HepG2 (cell line): Measurements from ENCODE around the gene MBTD1. TPM values are rescaled to one million over a fixed set of nuclear protein-coding genes. Genes with fewer than 3 reads are reported as not detected.
A peak's percentile ranks its signal among the peaks of the same experiment; 100 is the strongest.

ENCODE experiments used
- ARID2 ChIP-seq: sonication (generic); formaldehyde crosslinking; IDR thresholded peaks from 2 replicates; pipeline ENCODE4 v1.8.1; 2022; ENCODE audit warnings: mild to moderate bottlenecking, missing genetic modification reagents, borderline replicate concordance
- ATAD3A ChIP-seq: sonication (generic); formaldehyde crosslinking; IDR thresholded peaks from 2 replicates; pipeline ENCODE4 v1.4.0; 2020; ENCODE audit warnings: missing genetic modification reagents
- GATAD1 ChIP-seq: IDR thresholded peaks from 2 replicates; pipeline ENCODE4 v1.6.1; 2016; ENCODE audit warnings: missing genetic modification reagents, missing compliant biosample characterization
- HDAC6 ChIP-seq: fragments of 200-600 bp; sonication (generic); IDR thresholded peaks from 2 replicates; pipeline ENCODE4 v1.7.0; 2017; ENCODE audit warnings: mild to moderate bottlenecking, antibody characterized with exemption, low read length, low read depth
- KDM1A ChIP-seq: IDR thresholded peaks from 2 replicates; pipeline ENCODE4 v1.6.1; 2016; ENCODE audit warnings: missing compliant biosample characterization
- MED8 ChIP-seq: sonication (generic); formaldehyde crosslinking; IDR thresholded peaks from 2 replicates; pipeline ENCODE4 v1.8.1; 2023; ENCODE audit warnings: mild to moderate bottlenecking, missing genetic modification reagents; ENCODE audit not compliant: insufficient replicate concordance
- MXI1 ChIP-seq: IDR thresholded peaks from 3 replicates; pipeline ENCODE4 v1.6.1; 2012; ENCODE audit warnings: low read depth, low read length, inconsistent platforms, borderline replicate concordance
- NCOR1 ChIP-seq: fragments of 200-600 bp; sonication (generic); IDR thresholded peaks from 2 replicates; pipeline ENCODE4 v1.7.0; 2017; ENCODE audit warnings: antibody characterized with exemption, low read length, borderline replicate concordance
- RFXAP ChIP-seq: sonication (generic); formaldehyde crosslinking; IDR thresholded peaks from 2 replicates; pipeline ENCODE4 v1.4.0; 2020; ENCODE audit warnings: missing genetic modification reagents, borderline replicate concordance
- SIN3B ChIP-seq: fragments of 150-350 bp; IDR thresholded peaks from 2 replicates; pipeline ENCODE4 v1.6.1; 2014; ENCODE audit warnings: low read length
- SRSF9 ChIP-seq: fragments of 200-400 bp; formaldehyde crosslinking; IDR thresholded peaks from 2 replicates; pipeline ENCODE4 v1.6.1; 2018; ENCODE audit warnings: borderline replicate concordance, mild to moderate bottlenecking, low read depth, low read length; ENCODE audit not compliant: insufficient read depth, poor library complexity, severe bottlenecking
- YEATS4 ChIP-seq: sonication (generic); formaldehyde crosslinking; IDR thresholded peaks from 2 replicates; pipeline ENCODE4 v1.4.0; 2020; ENCODE audit warnings: missing genetic modification reagents, borderline replicate concordance
- ZNF629 ChIP-seq: sonication (generic); formaldehyde crosslinking; conservative IDR thresholded peaks from 2 replicates; pipeline ENCODE4 v1.5.0; 2020; ENCODE audit warnings: missing genetic modification reagents
- ZNF879 ChIP-seq: sonication (generic); formaldehyde crosslinking; IDR thresholded peaks from 2 replicates; pipeline ENCODE4 v1.8.1; 2023; ENCODE audit warnings: missing genetic modification reagents
- polyA plus RNA-seq, 8 experiments: library from polyadenylated mRNA; depleted of rRNA in 3 of 8; stranded (reverse) in 7 of 8; unstranded in 1 of 8; fragments of >200 nt; fragmentation: Illumina TruSeq in 4 of 8; extraction: Trizol in 4 of 8; gene quantifications; 2 replicates each; pipeline versions ENCODE4 v1.2.1 to v1.2.3, GENCODE V29; 2011 to 2016; ENCODE audit warnings: low read depth in 4 of 8, missing spikeins in 1 of 8, mixed read lengths in 1 of 8; ENCODE audit not compliant: insufficient read depth in 1 of 8
- total RNA-seq, 5 experiments: library from RNA; depleted of rRNA; stranded (reverse); fragments of >200 nt; fragmentation: Illumina TruSeq; extraction: Trizol; gene quantifications; 2 replicates each; pipeline ENCODE4 v1.2.3, GENCODE V29; 2016; ENCODE audit warnings: low read depth in 1 of 5
- TF ChIP-seq, protein P1 (sequence below): sonication (generic); formaldehyde crosslinking; IDR thresholded peaks from 2 replicates; pipeline ENCODE4; 2020; ENCODE audit warnings: missing genetic modification reagents, mild to moderate bottlenecking, borderline replicate concordance
- TF ChIP-seq, protein P2 (sequence below): IDR thresholded peaks from 2 replicates; pipeline ENCODE4 v1.4.0; 2020; ENCODE audit warnings: mild to moderate bottlenecking, missing genetic modification reagents
- TF ChIP-seq, protein P3 (sequence below): sonication (generic); formaldehyde crosslinking; IDR thresholded peaks from 2 replicates; pipeline ENCODE4 v1.4.0; 2020; ENCODE audit warnings: mild to moderate bottlenecking, missing genetic modification reagents

Gene MBTD1
- total and polyA plus RNA-seq, 2 of the 13 experiments (the other 11 are each of a cell fraction or from before 2014, with no cell fraction given), result 20.9 TPM

DNA sequence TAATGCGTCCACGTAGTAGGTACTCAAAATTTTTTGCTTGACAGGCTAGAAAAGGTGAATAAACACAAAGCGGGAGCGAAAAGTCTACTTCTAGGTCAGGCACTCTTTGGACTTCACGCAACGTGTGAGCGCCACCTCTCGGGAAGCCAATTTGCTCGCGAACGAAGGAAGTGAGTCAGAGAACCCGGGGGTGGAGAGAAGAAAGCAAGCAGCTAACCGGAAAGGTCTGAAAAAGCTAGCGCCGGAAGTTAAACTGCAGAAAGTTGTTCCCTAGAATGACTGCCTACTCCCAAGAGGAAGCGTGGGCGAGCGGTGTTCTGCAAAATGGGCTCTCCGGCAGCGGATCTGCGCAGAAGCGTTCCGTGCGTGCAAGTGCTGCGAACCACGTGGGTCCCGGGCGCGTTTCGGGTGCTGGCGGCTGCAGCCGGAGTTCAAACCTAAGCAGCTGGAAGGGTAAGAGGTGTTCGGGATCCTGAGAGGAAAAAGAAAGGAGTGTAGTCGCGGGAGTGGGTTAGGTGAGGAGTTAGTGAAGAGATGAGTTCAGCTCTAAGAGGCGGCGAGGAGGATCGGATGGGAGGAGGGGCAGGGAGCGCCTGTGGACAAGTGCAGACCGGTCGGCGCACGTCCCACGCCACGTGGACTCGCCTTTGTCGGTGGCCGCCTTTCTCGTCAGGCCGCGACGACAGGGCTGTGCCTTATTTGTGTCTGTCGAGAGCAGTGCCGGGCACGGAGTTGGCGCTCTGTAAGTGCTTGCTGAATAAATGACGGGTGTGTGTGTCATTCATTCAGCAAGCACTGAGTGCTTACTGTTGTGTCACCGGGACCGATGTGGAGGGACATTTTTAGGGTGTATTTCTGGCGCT lies 106.4 kb downstream of the MBTD1 start, which contains the start of gene NME1 (continued):
- TF ChIP-seq ZNF629 (CRISPR knock-in tag), result peak; percentile 79
- TF ChIP-seq GATAD1 (CRISPR knock-in tag), result peak; percentile 99
- peak; percentile 100 for TF ChIP-seq MXI1
- TF ChIP-seq SIN3B, result peak; percentile 96
- TF ChIP-seq HDAC6, result no peak
- TF ChIP-seq RFXAP (CRISPR knock-in tag), result peak; percentile 96
- TF ChIP-seq, protein P1, sequence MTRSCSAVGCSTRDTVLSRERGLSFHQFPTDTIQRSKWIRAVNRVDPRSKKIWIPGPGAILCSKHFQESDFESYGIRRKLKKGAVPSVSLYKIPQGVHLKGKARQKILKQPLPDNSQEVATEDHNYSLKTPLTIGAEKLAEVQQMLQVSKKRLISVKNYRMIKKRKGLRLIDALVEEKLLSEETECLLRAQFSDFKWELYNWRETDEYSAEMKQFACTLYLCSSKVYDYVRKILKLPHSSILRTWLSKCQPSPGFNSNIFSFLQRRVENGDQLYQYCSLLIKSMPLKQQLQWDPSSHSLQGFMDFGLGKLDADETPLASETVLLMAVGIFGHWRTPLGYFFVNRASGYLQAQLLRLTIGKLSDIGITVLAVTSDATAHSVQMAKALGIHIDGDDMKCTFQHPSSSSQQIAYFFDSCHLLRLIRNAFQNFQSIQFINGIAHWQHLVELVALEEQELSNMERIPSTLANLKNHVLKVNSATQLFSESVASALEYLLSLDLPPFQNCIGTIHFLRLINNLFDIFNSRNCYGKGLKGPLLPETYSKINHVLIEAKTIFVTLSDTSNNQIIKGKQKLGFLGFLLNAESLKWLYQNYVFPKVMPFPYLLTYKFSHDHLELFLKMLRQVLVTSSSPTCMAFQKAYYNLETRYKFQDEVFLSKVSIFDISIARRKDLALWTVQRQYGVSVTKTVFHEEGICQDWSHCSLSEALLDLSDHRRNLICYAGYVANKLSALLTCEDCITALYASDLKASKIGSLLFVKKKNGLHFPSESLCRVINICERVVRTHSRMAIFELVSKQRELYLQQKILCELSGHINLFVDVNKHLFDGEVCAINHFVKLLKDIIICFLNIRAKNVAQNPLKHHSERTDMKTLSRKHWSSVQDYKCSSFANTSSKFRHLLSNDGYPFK (CRISPR knock-in tag), result peak; percentile 98
- no peak; the same call in none of the 2 replicates for TF ChIP-seq ARID2 (CRISPR knock-in tag)
- peak; percentile 94 for TF ChIP-seq MED8 (CRISPR knock-in tag)
- TF ChIP-seq SRSF9, result no peak
- peak; percentile 100 for TF ChIP-seq YEATS4 (CRISPR knock-in tag)
- peak; percentile 87 for TF ChIP-seq ZNF879 (CRISPR knock-in tag)
- TF ChIP-seq, protein P2, sequence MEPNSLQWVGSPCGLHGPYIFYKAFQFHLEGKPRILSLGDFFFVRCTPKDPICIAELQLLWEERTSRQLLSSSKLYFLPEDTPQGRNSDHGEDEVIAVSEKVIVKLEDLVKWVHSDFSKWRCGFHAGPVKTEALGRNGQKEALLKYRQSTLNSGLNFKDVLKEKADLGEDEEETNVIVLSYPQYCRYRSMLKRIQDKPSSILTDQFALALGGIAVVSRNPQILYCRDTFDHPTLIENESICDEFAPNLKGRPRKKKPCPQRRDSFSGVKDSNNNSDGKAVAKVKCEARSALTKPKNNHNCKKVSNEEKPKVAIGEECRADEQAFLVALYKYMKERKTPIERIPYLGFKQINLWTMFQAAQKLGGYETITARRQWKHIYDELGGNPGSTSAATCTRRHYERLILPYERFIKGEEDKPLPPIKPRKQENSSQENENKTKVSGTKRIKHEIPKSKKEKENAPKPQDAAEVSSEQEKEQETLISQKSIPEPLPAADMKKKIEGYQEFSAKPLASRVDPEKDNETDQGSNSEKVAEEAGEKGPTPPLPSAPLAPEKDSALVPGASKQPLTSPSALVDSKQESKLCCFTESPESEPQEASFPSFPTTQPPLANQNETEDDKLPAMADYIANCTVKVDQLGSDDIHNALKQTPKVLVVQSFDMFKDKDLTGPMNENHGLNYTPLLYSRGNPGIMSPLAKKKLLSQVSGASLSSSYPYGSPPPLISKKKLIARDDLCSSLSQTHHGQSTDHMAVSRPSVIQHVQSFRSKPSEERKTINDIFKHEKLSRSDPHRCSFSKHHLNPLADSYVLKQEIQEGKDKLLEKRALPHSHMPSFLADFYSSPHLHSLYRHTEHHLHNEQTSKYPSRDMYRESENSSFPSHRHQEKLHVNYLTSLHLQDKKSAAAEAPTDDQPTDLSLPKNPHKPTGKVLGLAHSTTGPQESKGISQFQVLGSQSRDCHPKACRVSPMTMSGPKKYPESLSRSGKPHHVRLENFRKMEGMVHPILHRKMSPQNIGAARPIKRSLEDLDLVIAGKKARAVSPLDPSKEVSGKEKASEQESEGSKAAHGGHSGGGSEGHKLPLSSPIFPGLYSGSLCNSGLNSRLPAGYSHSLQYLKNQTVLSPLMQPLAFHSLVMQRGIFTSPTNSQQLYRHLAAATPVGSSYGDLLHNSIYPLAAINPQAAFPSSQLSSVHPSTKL (CRISPR knock-in tag), result peak; percentile 90
- TF ChIP-seq, protein P3, sequence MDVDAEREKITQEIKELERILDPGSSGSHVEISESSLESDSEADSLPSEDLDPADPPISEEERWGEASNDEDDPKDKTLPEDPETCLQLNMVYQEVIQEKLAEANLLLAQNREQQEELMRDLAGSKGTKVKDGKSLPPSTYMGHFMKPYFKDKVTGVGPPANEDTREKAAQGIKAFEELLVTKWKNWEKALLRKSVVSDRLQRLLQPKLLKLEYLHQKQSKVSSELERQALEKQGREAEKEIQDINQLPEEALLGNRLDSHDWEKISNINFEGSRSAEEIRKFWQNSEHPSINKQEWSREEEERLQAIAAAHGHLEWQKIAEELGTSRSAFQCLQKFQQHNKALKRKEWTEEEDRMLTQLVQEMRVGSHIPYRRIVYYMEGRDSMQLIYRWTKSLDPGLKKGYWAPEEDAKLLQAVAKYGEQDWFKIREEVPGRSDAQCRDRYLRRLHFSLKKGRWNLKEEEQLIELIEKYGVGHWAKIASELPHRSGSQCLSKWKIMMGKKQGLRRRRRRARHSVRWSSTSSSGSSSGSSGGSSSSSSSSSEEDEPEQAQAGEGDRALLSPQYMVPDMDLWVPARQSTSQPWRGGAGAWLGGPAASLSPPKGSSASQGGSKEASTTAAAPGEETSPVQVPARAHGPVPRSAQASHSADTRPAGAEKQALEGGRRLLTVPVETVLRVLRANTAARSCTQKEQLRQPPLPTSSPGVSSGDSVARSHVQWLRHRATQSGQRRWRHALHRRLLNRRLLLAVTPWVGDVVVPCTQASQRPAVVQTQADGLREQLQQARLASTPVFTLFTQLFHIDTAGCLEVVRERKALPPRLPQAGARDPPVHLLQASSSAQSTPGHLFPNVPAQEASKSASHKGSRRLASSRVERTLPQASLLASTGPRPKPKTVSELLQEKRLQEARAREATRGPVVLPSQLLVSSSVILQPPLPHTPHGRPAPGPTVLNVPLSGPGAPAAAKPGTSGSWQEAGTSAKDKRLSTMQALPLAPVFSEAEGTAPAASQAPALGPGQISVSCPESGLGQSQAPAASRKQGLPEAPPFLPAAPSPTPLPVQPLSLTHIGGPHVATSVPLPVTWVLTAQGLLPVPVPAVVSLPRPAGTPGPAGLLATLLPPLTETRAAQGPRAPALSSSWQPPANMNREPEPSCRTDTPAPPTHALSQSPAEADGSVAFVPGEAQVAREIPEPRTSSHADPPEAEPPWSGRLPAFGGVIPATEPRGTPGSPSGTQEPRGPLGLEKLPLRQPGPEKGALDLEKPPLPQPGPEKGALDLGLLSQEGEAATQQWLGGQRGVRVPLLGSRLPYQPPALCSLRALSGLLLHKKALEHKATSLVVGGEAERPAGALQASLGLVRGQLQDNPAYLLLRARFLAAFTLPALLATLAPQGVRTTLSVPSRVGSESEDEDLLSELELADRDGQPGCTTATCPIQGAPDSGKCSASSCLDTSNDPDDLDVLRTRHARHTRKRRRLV (CRISPR knock-in tag), result peak; percentile 82; the same call in 1 of the 2 replicates
- peak; percentile 58 for TF ChIP-seq KDM1A (CRISPR knock-in tag)
- peak; percentile 91; the same call in 1 of the 2 replicates for TF ChIP-seq NCOR1
- 0 out of 2 replicates have a peak, but pooled peaks have one; percentile 24 for TF ChIP-seq ATAD3A (CRISPR knock-in tag)
